Measurements from ENCODE around the gene GMDS. TPM values are rescaled to one million over a fixed set of nuclear protein-coding genes. Genes with fewer than 3 reads are reported as not detected.

GMDS gene
- total and polyA plus RNA-seq, 2 donors (not counting 1 experiment from before 2014, with no cell fraction given), result 11.5 to 16.4 TPM

GRCh38 chr6:2120912-2121311, 124.5 kb downstream of the GMDS start:
- DNase-seq, result no peak
- no peaks in the 10 kb centered on the region for H3K27me3 Mint-ChIP-seq
- CTCF ChIA-PET, result interaction anchor here (0.6 to 1.9 kb wide), 2 partner anchors 17 to 1294 kb away, joined by 3 to 6 read pairs; no protein-coding TSS in a partner anchor

DNA sequence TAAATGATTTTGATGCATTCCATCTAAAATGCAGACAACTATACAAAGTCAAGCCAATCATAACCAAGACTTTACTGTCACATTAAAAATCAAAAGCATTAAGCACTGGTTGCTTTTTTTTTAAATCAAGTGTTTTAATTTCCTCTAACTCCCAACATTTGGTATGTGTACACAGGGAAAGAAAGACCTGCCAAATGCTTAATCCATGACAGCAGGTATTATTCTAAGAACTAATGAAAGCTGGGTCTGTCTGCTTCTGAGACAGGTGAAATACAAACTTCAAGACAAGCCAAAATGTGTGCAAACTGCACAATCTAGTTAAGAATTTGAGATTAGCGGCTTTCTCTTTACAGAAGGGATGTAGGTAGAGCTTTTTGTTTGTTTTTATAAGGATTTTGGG, 126.1 kb downstream of the GMDS start:
- no peak for ATAC-seq (ENCODE audit: low read depth)
- intact Hi-C loops (cut with micrococcal nuclease), result no loop called here

More at GRCh38 chr6:2120912-2121311, 124.5 kb downstream of the GMDS start:
- intact Hi-C loops (cut with micrococcal nuclease), result no loop called here
- ATAC-seq (ENCODE audit: low read depth), result no peak
- no peaks in the 10 kb centered on the region for H4K20me1 ChIP-seq (ENCODE audit: control insufficient read depth, insufficient read depth, low read length, poor library complexity, severe bottlenecking)
- no peaks in the 10 kb centered on the region for H3K27me3 ChIP-seq (replicated peaks in 1 of 4; ENCODE audit: control extremely low read depth in 1 of 4, control insufficient read depth in 3 of 4, insufficient read depth in 4 of 4, low read length in 3 of 4)
- no peak overlapping the region for H2AFZ ChIP-seq (ENCODE audit: insufficient read depth, low read depth, low read length, poor library complexity, severe bottlenecking)
- POLR2A ChIA-PET, result no interaction called here
- TF ChIP-seq EZH2 (IDR thresholded peaks at IDR 0.05; ENCODE audit: borderline replicate concordance, insufficient read depth, low read depth, low read length, poor library complexity, severe bottlenecking), result no peak
- TF ChIP-seq CTCF (IDR thresholded peaks at IDR 0.05), result no peak
- H3K9me3 ChIP-seq (ENCODE audit: control extremely low read depth in 1 of 3, control insufficient read depth in 2 of 3, insufficient read depth in 1 of 3, low read length in 2 of 3), result no peaks in the 10 kb centered on the region
- no peaks in the 10 kb centered on the region for H3K4me1 Mint-ChIP-seq
- no peaks in the 10 kb centered on the region for H3K4me1 ChIP-seq (ENCODE audit: control insufficient read depth in 2 of 2, insufficient read depth in 2 of 2, low read length in 2 of 2)
- no peak overlapping the region for H3K4me3 Mint-ChIP-seq
- no peaks in the 10 kb centered on the region for H3K9me3 Mint-ChIP-seq (ENCODE audit: insufficient read depth)
- H3K9ac ChIP-seq (ENCODE audit: low read length), result no peak overlapping the region
- H3K79me2 ChIP-seq (ENCODE audit: control insufficient read depth, insufficient read depth, low read length), result peaks cover 3% of the 10 kb centered on the region
- no peak overlapping the region for H3K4me2 ChIP-seq (replicated peaks; ENCODE audit: low read depth, low read length, poor library complexity, severe bottlenecking)
- no peak overlapping the region for H3K27ac Mint-ChIP-seq
- no peaks in the 10 kb centered on the region for H3K36me3 ChIP-seq (replicated peaks in 1 of 2; ENCODE audit: control extremely low read depth in 1 of 2, control insufficient read depth in 1 of 2, extremely low read depth in 1 of 2, insufficient read depth in 2 of 2, low read length in 1 of 2)
- no peak overlapping the region for H3K27ac ChIP-seq (ENCODE audit: low read length in 2 of 2)
- H3K4me3 ChIP-seq (ENCODE audit: control extremely low read depth in 1 of 5, extremely low read depth in 1 of 5, insufficient read depth in 1 of 5, low read depth in 2 of 5, low read length in 4 of 5), result no peak overlapping the region
- WGBS (ENCODE audit: insufficient coverage), result 96% methylated on average over 2 of the region's 3 CpGs

More for the DNA sequence above, 126.1 kb downstream of the GMDS start:
- no peak overlapping the region for H3K27ac ChIP-seq (ENCODE audit: low read length in 2 of 2)
- no peak overlapping the region for H2AFZ ChIP-seq (ENCODE audit: insufficient read depth, low read depth, low read length, poor library complexity, severe bottlenecking)
- H3K4me3 ChIP-seq (ENCODE audit: control extremely low read depth in 1 of 5, extremely low read depth in 1 of 5, insufficient read depth in 1 of 5, low read depth in 2 of 5, low read length in 4 of 5), result no peak overlapping the region
- Mint-ChIP-seq H3K27me3 (no peaks in the 10 kb centered on the region), H3K4me3 (no peak overlapping the region), H3K4me1 (no peaks in the 10 kb centered on the region), H3K9me3 (ENCODE audit: insufficient read depth) (no peaks in the 10 kb centered on the region), H3K27ac (no peak overlapping the region)
- CTCF ChIA-PET, result interaction anchor here (1.9 kb wide), 1 partner anchor 15 kb away, joined by 6 read pairs; no protein-coding TSS in a partner anchor
- H3K4me2 ChIP-seq (replicated peaks; ENCODE audit: low read depth, low read length, poor library complexity, severe bottlenecking), result no peak overlapping the region
- TF ChIP-seq CTCF (IDR thresholded peaks at IDR 0.05) (no peak), EZH2 (IDR thresholded peaks at IDR 0.05; ENCODE audit: borderline replicate concordance, insufficient read depth, low read depth, low read length, poor library complexity, severe bottlenecking) (no peak)
- no peaks in the 10 kb centered on the region for H3K79me2 ChIP-seq (ENCODE audit: control insufficient read depth, insufficient read depth, low read length)
- DNase-seq, result no peak
- POLR2A ChIA-PET, result no interaction called here
- H3K27me3 ChIP-seq (replicated peaks in 1 of 4; ENCODE audit: control extremely low read depth in 1 of 4, control insufficient read depth in 3 of 4, insufficient read depth in 4 of 4, low read length in 3 of 4), result no peaks in the 10 kb centered on the region
- H3K4me1 ChIP-seq (ENCODE audit: control insufficient read depth in 2 of 2, insufficient read depth in 2 of 2, low read length in 2 of 2), result no peaks in the 10 kb centered on the region
- no peaks in the 10 kb centered on the region for H3K36me3 ChIP-seq (replicated peaks in 1 of 2; ENCODE audit: control extremely low read depth in 1 of 2, control insufficient read depth in 1 of 2, extremely low read depth in 1 of 2, insufficient read depth in 2 of 2, low read length in 1 of 2)
- H4K20me1 ChIP-seq (ENCODE audit: control insufficient read depth, insufficient read depth, low read length, poor library complexity, severe bottlenecking), result no peaks in the 10 kb centered on the region
- no peaks in the 10 kb centered on the region for H3K9me3 ChIP-seq (ENCODE audit: control extremely low read depth in 1 of 3, control insufficient read depth in 2 of 3, insufficient read depth in 1 of 3, low read length in 2 of 3)
- no peak overlapping the region for H3K9ac ChIP-seq (ENCODE audit: low read length)
- no CpG with 5 or more reads among the region's 1 CpG for WGBS (ENCODE audit: insufficient coverage)
